T-helper 2 cell treated with Interferon-gamma antibody and Interleukin-4, amounts not matched to agents 5 μg/mL and 100 μg/mL, for 36 hours (primary cell): ENCODE measurements around the gene SERTM1.

ENCODE experiments used
- DNase-seq: peaks from one replicate; pipeline ENCODE4 v3.0.0; 2021; ENCODE audit warnings: low spot score
- H3K27ac Mint-ChIP-seq: one replicate; pipeline ENCODE4 v1.8.0; 2021; ENCODE audit warnings: mild to moderate bottlenecking, mixed read lengths
- H3K27me3 Mint-ChIP-seq: one replicate; pipeline ENCODE4 v1.8.0; 2021; ENCODE audit warnings: low read depth, mixed read lengths
- H3K36me3 Mint-ChIP-seq: one replicate; pipeline ENCODE4 v1.8.0; 2021; ENCODE audit warnings: low read depth, mixed read lengths
- H3K4me1 Mint-ChIP-seq: one replicate; pipeline ENCODE4 v1.8.0; 2021; ENCODE audit warnings: low read depth, mixed read lengths
- H3K4me3 Mint-ChIP-seq: one replicate; pipeline ENCODE4 v1.8.0; 2022; ENCODE audit warnings: mild to moderate bottlenecking, moderate library complexity, mixed read lengths
- H3K9me3 Mint-ChIP-seq: one replicate; pipeline ENCODE4 v1.8.0; 2021; ENCODE audit warnings: mixed read lengths

Gene SERTM1

DNA sequence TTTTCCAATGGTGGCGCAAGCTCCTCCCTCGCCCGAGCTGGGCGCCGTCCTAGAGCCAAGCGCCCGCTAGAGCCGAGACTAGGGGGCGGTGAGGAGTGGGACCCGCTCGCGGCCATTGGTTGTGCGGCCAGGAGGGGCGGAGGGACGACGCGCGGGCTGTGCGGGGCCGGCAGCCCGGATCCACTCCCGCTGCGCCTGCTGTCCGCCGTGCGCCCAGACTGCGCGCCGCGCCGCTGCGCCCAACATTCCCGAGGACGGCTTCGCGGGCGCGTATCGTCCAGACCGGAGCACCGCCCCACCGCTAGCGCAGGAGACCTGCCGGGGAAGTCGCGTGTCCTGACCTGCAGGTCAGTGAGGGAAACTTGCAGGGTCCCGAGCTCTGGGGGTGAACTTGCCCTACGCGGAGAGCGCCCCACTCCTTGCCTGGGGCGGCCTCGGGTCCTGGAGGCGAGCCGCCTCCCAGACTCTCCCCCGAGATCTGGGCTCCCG, at the start of gene SERTM1:
SERTM1 (plus strand) TSS at position 183 of the 489 bp plus-strand sequence. CDS start 21,059 bp downstream, outside the sequence.
- Mint-ChIP-seq H3K27me3 (peaks cover 34% of the 10 kb centered on the region), H3K9me3 (no peaks in the 10 kb centered on the region), H3K4me1 (no peaks in the 10 kb centered on the region), H3K36me3 (no peaks in the 10 kb centered on the region), H3K4me3 (no peak within 1 kb of the TSS), H3K27ac (no peak within 1 kb of the TSS)
- no peak for DNase-seq

DNA sequence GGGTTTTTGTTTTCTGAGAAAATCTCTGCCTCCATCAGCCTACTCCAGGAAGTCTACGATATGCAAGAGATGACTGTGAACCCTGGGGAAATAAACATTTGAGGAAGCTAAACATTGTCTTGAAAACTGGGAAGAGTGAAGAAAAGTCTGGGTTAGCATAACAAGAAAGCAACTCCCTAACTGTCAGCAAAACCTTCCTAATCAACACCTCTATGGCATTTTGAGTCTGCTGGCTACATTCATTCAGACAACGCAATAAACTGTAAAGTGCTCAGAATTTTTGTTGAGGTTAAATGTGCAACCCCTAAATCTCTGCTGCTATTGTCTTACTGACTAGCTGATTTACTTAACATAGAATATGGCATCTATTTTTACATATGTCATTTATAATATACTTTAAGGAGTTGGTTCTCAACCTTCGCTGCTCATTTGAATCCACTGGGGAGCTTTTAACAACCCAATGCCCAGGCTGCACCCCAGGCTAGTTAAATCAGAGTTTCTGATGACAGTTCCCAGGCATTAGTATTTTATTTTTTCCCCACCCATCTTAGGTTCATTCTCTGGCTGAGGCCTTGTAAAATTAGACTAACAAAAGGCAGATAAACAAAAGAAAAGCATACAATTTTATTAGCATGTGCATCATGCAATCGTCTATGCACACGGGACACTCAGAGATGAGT, 45.3 kb upstream of the SERTM1 start:
- no peak overlapping the region for H3K4me3 Mint-ChIP-seq
- H3K36me3 Mint-ChIP-seq: no peaks in the 10 kb centered on the region
- H3K9me3 Mint-ChIP-seq: no peaks in the 10 kb centered on the region
- H3K4me1 Mint-ChIP-seq: no peaks in the 10 kb centered on the region
- H3K27ac Mint-ChIP-seq: no peak overlapping the region
- no peak for DNase-seq
- H3K27me3 Mint-ChIP-seq: no peaks in the 10 kb centered on the region

DNA sequence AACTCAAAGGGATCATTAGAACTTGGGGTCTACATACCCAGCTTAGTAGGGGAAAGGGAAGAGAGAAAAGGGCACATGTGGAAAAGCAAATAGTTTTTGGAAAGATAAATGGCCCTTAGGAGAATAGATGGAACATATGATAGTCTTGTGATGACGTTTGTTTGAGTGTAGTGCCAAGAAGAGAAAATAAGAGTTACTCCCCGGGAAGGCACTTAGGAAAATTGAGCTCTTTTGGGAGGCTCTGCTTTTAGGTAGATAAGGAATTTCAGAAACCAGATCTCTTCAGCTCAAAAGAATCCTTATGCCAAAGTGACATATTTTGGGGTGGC, 44.8 kb upstream of the SERTM1 start:
- no peaks in the 10 kb centered on the region for H3K9me3 Mint-ChIP-seq
- no peak overlapping the region for H3K27ac Mint-ChIP-seq
- no peaks in the 10 kb centered on the region for H3K36me3 Mint-ChIP-seq
- DNase-seq: no peak
- H3K27me3 Mint-ChIP-seq: no peaks in the 10 kb centered on the region
- H3K4me1 Mint-ChIP-seq: no peaks in the 10 kb centered on the region
- no peak overlapping the region for H3K4me3 Mint-ChIP-seq

DNA sequence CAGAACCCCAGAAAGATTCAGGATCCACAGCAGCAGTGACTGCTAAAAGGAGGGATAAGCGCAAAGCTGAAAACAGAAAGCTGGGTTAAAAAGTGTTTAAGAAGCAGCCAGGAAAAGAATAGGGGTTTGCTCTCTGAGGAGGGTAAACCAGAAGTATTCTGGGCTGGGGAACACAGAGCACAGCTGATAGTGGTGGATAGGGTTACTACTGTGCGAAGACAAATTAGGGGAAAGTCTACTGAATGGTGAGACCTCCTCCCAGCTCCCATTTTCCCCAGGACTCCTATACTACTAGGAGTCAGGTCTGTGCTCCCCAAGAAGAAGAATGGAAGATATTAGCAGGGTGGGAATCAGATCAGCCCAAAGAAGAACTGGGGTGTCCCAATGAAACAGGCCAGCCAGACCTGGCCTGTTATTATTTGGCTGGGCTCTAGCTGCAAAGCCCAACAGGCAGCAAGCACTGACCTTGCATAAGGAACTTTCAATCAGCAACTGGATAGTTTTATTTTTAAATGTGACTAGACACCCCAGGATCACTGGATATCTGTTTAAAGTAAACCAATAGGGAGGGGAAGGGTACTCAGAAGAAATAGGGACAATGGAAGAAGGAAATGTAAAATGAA, 43.5 kb upstream of the SERTM1 start:
- H3K9me3 Mint-ChIP-seq: no peaks in the 10 kb centered on the region
- H3K27ac Mint-ChIP-seq: no peak overlapping the region
- DNase-seq: no peak
- no peaks in the 10 kb centered on the region for H3K27me3 Mint-ChIP-seq
- no peak overlapping the region for H3K4me3 Mint-ChIP-seq
- no peaks in the 10 kb centered on the region for H3K36me3 Mint-ChIP-seq
- no peaks in the 10 kb centered on the region for H3K4me1 Mint-ChIP-seq

DNA sequence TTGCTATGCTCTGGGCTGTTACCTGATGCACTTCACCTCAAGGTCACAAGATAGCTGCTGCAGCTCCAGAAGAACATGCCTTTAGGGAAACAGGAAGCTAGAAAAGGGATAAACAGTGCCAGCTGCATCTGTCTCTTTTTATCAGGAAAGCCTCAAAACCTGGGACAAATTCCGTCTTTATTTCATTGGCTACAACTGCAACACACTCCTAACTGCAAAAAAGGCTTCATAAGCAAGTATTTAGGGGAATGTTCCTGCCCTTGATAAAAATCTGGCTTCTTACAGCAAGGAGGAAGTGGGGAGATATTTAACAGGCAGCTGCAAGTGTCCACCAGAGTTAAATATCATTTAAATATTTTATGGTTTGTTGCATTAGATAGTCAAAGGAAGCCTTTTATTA, 34.2 kb upstream of the SERTM1 start:
- Mint-ChIP-seq H3K27me3 (no peaks in the 10 kb centered on the region), H3K36me3 (no peaks in the 10 kb centered on the region), H3K9me3 (no peaks in the 10 kb centered on the region), H3K27ac (no peak overlapping the region), H3K4me1 (no peaks in the 10 kb centered on the region), H3K4me3 (no peak overlapping the region)
- no peak for DNase-seq

DNA sequence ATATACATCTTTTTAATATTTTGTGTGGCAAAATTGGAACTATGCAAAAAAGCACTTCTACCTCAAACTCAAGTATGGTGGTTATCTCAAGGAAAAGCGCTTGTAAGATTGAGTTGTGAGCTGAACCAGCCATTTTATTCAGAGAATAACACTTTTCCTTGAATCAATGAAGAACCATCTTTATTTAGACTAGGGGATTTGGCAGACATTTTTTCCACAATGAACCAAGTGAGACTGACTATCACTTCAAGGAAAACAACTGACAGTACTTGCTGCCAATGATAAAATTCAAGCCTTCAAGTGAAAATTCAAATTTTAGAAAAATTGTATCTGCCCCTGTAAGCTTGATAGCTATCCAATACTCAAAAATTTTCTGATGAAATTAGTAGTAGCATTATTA, 23.2 kb upstream of the SERTM1 start:
- Mint-ChIP-seq H3K36me3 (no peaks in the 10 kb centered on the region), H3K27ac (no peak overlapping the region), H3K9me3 (no peaks in the 10 kb centered on the region), H3K4me3 (no peak overlapping the region), H3K27me3 (no peaks in the 10 kb centered on the region), H3K4me1 (no peaks in the 10 kb centered on the region)
- DNase-seq: no peak

DNA sequence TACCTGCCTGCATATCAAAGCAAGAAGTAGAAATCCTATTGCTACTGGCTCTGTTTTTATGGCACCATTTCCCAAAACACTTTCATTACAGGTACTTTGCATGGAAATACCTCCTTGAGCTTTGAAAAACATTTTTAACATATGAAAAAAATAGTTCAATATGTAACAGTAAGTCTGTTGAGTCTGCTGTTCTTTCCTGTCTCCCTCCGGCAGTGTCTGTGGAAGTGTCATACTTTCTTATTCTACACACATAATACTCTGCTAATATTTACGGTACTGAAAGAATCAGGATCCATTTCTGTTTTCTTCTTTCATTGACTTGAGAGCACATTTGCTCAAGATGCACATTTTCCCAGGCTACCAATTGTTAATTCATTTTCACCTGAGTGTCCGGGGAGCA, 8.2 kb upstream of the SERTM1 start:
- Mint-ChIP-seq H3K4me3 (no peak overlapping the region), H3K36me3 (no peaks in the 10 kb centered on the region), H3K27ac (no peak overlapping the region), H3K27me3 (no peaks in the 10 kb centered on the region), H3K9me3 (no peaks in the 10 kb centered on the region), H3K4me1 (no peaks in the 10 kb centered on the region)
- no peak for DNase-seq

DNA sequence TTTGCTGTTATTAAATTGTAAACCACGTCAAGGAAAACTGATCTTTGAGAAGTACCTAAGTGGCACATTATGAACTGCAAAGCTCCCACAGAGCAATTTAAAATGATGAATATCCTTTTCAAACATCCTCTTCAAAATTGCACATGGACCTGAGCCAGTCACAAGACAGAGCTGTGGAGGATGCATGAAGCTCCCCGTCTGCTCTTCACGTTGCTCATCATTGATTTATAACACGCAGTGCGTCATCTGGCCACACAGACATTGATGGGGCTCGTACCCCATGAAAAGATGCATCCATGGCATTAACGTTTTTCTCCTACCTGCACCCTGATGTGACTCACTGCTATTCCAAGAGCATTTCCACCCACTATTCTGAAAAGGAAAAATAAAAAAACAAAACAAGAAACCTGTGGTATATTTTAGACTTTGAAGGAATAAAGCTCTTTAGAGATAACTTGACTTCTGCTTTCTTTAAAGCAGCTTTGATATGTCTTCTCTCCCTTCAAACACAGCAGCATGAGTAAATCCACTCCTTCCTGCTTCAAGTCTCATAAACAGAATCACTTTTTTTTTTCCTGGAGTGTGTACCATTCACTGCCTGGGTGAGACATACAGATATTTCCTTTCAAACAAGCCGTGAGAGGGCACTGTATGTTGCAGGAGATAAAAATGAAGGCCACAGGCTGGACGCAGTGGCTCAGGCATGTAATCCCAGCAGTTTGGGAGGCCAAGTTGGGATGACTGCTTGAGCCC, 7.2 kb upstream of the SERTM1 start:
- Mint-ChIP-seq H3K27ac (no peak overlapping the region), H3K4me1 (no peaks in the 10 kb centered on the region), H3K4me3 (no peak overlapping the region), H3K27me3 (no peaks in the 10 kb centered on the region), H3K36me3 (no peaks in the 10 kb centered on the region), H3K9me3 (no peaks in the 10 kb centered on the region)
- no peak for DNase-seq

DNA sequence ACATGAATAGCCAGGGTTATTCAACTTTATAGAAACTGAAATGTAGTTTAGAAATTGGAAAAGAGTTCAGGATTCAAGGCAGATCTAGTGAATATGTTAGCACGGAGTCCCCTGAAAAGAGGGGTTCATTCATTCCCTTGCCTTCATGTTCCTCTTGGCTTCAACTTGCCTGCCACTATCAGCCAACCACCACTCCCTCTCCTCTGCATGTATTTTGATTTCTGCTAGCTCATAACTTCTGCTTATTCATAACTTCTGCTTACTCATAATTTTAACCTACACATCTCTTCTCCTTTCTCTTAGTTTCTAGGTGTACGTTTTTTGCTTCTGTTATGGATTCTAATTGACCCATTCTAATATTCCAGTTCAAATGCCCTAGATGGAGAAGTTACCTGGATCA, 5.5 kb upstream of the SERTM1 start:
- Mint-ChIP-seq H3K9me3 (no peaks in the 10 kb centered on the region), H3K4me1 (no peaks in the 10 kb centered on the region), H3K27ac (no peak overlapping the region), H3K4me3 (no peak overlapping the region), H3K27me3 (peaks cover 8% of the 10 kb centered on the region), H3K36me3 (no peaks in the 10 kb centered on the region)
- DNase-seq: no peak

DNA sequence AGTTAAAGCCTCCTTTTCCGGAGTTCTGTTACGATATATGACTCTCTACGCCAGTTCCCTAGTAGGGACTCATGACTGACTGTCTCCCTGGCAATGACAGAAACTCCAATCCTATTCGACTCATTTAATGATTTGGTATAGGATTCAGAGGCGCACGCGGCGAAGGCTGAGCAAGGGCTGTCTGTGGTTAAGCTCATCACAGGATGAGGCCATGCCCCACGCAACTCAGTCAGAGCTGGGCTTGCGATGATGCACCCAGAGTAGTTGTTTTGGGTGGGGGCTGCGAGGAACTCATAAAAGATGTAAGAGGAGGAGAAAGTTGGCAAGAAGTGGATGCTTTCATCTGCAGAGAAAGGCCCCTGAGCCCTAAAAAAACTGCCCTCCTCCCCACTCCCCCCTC, 468 bp upstream of the SERTM1 start:
- H3K36me3 Mint-ChIP-seq: no peaks in the 10 kb centered on the region
- H3K4me1 Mint-ChIP-seq: no peaks in the 10 kb centered on the region
- no peaks in the 10 kb centered on the region for H3K9me3 Mint-ChIP-seq
- no peak overlapping the region for H3K4me3 Mint-ChIP-seq
- H3K27me3 Mint-ChIP-seq: peaks cover 34% of the 10 kb centered on the region
- H3K27ac Mint-ChIP-seq: no peak overlapping the region
- no peak for DNase-seq

DNA sequence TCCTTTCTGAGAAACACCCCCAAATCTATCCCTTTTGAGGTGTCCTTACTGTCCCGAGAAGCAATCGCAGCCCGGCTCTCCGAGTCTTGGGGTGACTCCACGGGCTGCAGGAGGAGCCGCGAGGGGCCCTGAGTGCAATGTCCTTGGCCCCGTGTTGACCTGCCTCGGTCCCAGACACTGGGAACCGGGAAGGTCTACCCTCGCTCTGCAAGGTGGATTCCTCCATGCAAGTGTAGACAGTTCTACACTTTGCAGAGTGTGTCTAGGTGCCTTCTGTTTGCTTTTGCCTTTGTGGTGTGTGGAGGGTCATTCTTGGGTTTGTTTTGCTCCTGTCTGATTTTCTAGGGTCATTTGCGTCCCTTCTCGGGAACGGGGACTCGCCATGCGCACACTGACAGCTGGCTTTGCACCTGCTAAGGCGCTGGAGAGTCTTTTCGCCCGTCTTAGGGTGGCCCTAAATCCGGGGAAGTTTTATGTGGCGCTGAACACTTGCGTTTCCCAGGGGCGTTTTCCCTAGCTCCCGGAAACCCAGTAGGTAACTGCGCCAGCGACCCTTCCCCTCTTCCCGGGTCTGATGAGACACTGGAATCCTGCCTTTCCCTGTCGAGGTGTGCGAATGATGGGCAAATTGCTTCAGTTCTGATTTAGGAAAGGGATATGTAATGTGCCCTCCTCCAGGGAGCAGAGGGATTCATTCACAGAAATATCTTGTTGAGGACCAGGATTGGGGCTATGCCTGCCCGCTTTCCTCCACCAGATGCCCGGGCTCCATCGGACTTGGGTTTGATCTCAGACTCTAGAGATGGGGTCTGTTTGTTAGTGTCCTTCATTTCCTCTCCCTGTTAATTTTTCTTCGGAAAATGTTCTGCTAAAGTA, 755 bp downstream of the SERTM1 start:
- no peaks in the 10 kb centered on the region for H3K36me3 Mint-ChIP-seq
- H3K27ac Mint-ChIP-seq: no peak overlapping the region
- DNase-seq: no peak
- H3K27me3 Mint-ChIP-seq: peaks cover 34% of the 10 kb centered on the region
- H3K4me3 Mint-ChIP-seq: no peak overlapping the region
- H3K4me1 Mint-ChIP-seq: no peaks in the 10 kb centered on the region
- no peaks in the 10 kb centered on the region for H3K9me3 Mint-ChIP-seq

DNA sequence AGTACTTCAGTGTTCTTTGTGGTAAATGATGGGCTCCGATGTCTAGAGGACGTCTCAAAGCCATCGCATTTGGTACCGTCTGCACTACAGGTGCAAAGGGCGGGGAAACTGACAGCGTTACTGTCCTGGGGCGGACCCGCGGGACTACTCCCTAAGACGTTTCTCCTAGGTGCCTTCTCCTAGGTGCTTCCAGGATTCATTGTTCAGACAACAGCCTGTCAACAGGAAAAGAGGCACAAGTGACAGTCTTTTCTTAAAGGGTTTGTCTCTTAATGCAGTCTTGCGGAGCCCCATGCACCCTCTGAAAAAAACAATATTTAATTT, 1.4 kb downstream of the SERTM1 start:
- Mint-ChIP-seq H3K9me3 (no peaks in the 10 kb centered on the region), H3K36me3 (no peaks in the 10 kb centered on the region), H3K27me3 (peaks cover 34% of the 10 kb centered on the region), H3K27ac (no peak overlapping the region), H3K4me1 (no peaks in the 10 kb centered on the region), H3K4me3 (no peak overlapping the region)
- DNase-seq: no peak

DNA sequence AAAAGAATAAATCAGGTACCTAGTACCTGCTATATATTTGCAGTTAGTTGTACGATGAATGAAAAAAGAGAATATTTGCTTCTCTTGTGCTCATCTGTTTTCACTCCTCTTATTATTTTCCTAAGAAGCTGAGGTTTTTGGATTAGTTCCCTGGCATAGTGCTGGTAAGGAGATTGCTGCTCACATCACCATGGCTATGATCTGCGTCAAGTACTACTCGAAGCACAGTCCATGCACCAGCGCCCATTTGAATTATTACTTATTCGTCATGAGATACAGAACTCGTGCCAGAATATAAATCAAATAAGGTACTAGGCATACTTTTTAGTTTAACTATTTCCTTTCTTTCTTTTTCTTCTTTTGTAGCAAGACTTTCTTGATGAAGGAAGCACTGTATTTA, 7.1 kb downstream of the SERTM1 start:
- Mint-ChIP-seq H3K27ac (no peak overlapping the region), H3K9me3 (no peaks in the 10 kb centered on the region), H3K4me3 (no peak overlapping the region), H3K36me3 (no peaks in the 10 kb centered on the region), H3K4me1 (no peaks in the 10 kb centered on the region), H3K27me3 (peaks cover 2% of the 10 kb centered on the region)
- DNase-seq: no peak
